Measurements from ENCODE around the gene RNASEL.

- TF ChIP-seq CTCF (conservative IDR thresholded peaks at IDR 0.05; ENCODE audit: low read depth in 2 of 2) = no peak
- TF ChIP-seq JUNB (IDR thresholded peaks at IDR 0.05; ENCODE audit: unreplicated experiment) = no peak
- no peak for TF ChIP-seq POLR2AphosphoS5 (IDR thresholded peaks at IDR 0.05; ENCODE audit: low read depth)
- TF ChIP-seq EZH2 (IDR thresholded peaks at IDR 0.05; ENCODE audit: low read depth, unreplicated experiment) = no peak
- TF ChIP-seq ZNF114 (CRISPR knock-in tag; IDR thresholded peaks at IDR 0.05) = no peak
- TF ChIP-seq REST (IDR thresholded peaks at IDR 0.05; ENCODE audit: unreplicated experiment) = no peak
- TF ChIP-seq CREB1 (CRISPR knock-in tag; IDR thresholded peaks at IDR 0.05; ENCODE audit: low read depth) = no peak
- TF ChIP-seq STAT1 (IDR thresholded peaks at IDR 0.05; ENCODE audit: unreplicated experiment) = no peak
- TF ChIP-seq ETS1 (IDR thresholded peaks at IDR 0.05) = no peak
- no peak for TF ChIP-seq ZNF331 (CRISPR knock-in tag; IDR thresholded peaks at IDR 0.05; ENCODE audit: low read depth)
- TF ChIP-seq EZH2phosphoT487 (IDR thresholded peaks at IDR 0.05; ENCODE audit: unreplicated experiment) = no peak
- TF ChIP-seq NANOG (IDR thresholded peaks at IDR 0.05; ENCODE audit: borderline replicate concordance) = no peak
These were observed 28.8 kb upstream of the RNASEL start for GRCh38 chr1:182617734-182618351.

All from GM23338 (cell line).